Measurements from ENCODE around the gene TCF12.
A peak's percentile ranks its signal among the peaks of the same experiment; 100 is the strongest.

TCF12 gene

DNA sequence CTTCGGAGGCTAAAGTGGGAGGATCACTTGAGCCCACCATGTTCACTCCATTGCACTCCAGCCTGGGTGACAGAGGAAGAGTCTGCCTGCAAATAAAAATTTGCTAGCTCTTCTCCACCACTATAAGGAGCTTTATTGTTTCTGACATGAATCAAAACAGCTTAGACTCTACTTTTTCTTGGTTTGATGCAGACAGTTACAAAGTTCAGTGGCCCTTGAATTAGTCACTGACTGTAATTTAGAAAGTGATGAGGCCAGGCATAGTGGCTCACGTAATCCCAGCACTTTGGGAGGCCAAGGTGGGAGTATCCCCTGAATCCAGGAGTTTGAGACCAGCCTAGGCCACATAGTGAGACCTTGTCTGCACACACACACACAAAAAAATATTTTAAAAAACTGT lies 285.5 kb downstream of the TCF12 start:
- in situ Hi-C loops (cut with MboI; ENCODE audit: low pct_unique_long_range_greater_than_20kb, low sequenced_read_pairs) = no loop called here
- DNase-seq = no peak

DNA sequence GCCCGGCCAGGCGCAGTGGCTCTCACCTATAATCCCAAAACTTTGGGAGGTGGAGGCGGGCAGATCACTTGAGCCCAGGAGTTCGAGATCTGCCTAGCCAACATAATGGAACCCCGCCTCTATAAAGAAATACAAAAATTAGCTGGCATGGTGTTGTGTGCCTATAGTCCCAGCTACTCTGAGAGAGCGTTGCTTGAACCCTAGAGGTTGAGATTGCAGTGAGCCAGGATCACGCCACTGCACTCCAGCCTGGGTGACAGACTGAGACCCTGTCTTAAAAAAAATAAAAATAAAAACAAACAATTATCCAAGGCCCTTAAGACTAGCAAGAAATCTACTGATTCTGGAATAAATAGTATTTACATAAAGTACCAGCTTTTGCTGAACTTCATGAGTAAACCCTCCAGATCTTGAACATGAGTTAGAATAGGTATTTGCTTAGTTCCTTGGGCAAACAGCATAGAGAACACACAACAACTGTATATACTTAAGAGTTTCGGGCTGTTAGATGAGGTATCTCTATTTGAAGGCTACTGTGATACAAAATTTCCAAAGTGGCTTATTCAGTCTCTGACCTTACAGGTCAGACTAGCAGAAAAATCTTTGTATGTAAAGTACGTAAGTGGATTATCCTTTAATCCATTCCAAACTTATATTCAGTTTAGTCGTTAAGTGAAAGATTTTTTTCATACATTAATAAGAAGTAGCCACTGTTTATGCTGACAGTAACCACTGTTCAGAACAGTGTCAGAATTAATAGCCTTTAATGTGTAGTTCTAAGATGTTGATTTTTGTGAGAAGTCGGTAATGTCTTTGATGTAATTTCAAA lies 286.8 kb downstream of the TCF12 start:
- in situ Hi-C loops (cut with MboI; ENCODE audit: low pct_unique_long_range_greater_than_20kb, low sequenced_read_pairs) = no loop called here
- no peak for DNase-seq

DNA sequence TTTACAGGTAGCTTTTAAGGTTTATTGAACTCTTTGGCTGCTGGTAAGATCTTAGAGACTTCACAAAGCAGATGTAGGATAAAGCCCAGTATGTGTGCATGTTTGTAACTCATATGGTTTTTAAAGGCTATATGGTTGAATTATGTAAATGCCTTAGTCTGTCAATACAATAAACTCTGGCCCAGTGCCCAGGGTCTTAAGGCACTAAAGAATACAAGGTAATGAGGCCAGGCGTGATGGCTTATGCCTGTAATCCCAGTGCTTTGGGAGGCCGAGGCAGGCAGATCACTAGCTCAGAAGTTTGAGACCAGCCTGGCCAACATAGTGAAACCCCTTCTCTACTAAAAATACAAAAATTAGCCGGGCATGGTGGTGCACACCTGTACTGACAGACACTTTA lies 287.6 kb downstream of the TCF12 start:
- no peak for DNase-seq
- in situ Hi-C loops (cut with MboI; ENCODE audit: low pct_unique_long_range_greater_than_20kb, low sequenced_read_pairs) = no loop called here

DNA sequence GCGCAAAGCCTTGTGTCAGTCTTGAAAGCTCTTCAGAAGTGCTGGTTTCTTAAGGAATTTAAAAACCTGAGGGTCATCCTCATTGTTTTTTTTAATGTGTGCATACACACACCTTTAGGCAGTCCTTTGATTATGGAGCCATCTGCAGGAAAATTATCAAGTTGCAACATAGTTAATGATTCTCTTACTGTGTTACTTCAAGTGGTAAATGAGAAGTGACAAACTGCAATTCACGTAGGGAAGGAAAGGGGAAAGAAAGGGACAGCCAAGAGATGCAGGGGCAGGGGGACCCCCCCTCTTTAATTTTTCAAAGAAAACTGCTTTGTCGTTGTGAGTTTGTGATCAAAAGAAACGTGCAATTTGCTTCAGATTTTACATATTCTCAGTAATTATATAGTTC lies 295.4 kb downstream of the TCF12 start:
- in situ Hi-C loops (cut with MboI; ENCODE audit: low pct_unique_long_range_greater_than_20kb, low sequenced_read_pairs) = no loop called here
- DNase-seq = peak; percentile 53

DNA sequence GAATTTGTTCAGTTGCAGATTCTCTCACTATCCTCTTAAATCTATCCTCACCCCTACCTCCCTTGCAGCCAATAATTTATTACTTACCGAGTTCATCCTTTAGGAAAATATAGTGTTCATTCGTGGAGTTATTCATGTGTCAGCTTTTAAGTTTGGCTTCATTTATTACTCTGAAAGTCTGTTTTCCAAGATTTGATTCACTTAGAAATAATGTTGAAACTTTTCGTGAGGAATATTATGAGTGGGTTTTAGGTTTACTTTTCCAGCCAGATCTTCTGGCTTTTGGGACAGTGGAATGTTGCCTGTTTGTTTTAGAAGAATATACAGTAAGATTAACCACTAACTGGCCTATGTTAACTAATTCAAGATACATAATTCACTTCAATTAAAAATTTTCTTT lies 296.9 kb downstream of the TCF12 start:
- in situ Hi-C loops (cut with MboI; ENCODE audit: low pct_unique_long_range_greater_than_20kb, low sequenced_read_pairs) = no loop called here
- DNase-seq = no peak

DNA sequence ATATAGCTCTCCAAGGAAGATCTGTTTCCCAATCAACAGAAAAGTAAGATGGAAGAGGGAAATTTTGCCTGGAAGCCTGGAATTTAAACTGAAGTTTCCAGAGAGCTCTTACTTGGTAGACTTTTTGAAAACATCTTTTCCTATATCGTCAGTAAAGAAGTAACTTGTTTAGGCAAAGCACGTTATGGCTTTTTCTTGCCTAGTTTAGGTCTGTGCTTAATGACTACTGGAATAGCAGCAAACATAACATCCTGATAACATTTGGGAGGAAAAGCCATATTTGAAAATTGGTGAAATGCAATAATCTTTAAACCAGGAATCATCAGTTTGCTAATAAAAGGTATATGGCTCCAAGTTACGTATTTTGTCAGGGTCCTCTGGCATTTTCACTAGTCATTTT lies 297.4 kb downstream of the TCF12 start:
- DNase-seq = no peak
- in situ Hi-C loops (cut with MboI; ENCODE audit: low pct_unique_long_range_greater_than_20kb, low sequenced_read_pairs) = no loop called here

DNA sequence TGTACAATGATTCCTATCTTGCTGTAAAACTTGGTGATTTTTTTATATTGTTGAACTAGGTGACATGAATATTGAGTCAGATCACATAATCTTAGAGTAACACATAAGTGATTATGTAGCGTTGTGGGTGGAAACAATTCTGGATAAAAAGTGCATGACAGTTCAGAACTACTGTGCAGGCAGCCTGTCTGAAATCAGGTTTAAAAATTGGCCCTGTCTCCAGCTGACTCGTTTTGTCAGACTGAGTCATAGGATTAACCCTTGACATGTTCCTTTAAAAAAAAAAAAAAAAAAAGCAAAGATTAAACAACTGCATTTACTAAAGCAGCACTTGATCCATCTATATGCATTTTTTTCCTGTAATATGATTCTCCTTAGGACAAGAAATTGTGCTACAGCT lies 297.8 kb downstream of the TCF12 start:
- in situ Hi-C loops (cut with MboI; ENCODE audit: low pct_unique_long_range_greater_than_20kb, low sequenced_read_pairs) = no loop called here
- no peak for DNase-seq

DNA sequence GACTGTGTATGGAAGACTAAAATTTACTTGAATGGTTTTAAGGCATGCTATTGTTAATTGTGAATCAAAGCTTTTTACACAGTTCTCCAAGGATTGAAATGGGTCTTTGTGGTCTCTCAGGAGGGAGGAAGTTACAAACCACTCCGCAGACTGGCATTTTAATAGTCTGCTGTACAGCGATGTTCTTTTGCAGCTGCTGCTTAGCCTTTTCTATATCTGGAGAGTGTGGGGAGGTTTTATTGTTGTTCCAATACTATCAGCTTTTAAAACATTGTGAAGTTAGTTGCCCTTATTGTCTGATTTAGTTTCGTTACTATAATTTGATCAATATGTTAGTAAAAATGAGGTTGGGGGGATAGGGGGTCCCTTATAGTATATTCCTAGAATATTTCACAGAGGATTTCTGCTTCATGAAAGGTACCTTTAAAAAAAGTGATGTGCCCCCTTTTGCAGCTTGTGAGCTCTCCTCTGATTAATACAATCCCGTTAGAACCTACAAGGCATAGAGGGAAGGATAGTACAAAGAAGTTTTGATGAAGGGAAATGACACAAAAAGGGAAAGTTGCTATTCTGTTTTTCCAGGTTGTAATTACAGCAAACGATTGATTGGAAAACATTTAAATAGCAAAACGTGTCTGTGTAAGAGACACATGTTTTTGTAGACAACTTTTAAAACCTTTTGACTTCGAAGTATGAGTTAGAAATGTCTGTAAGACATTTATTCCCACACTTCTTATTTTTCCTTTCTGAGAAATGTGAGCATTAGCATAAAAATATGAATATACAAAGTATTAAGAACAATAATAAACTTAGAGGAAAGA lies 299.5 kb downstream of the TCF12 start:
- peak; percentile 49 for DNase-seq
- in situ Hi-C loops (cut with MboI; ENCODE audit: low pct_unique_long_range_greater_than_20kb, low sequenced_read_pairs) = no loop called here

DNA sequence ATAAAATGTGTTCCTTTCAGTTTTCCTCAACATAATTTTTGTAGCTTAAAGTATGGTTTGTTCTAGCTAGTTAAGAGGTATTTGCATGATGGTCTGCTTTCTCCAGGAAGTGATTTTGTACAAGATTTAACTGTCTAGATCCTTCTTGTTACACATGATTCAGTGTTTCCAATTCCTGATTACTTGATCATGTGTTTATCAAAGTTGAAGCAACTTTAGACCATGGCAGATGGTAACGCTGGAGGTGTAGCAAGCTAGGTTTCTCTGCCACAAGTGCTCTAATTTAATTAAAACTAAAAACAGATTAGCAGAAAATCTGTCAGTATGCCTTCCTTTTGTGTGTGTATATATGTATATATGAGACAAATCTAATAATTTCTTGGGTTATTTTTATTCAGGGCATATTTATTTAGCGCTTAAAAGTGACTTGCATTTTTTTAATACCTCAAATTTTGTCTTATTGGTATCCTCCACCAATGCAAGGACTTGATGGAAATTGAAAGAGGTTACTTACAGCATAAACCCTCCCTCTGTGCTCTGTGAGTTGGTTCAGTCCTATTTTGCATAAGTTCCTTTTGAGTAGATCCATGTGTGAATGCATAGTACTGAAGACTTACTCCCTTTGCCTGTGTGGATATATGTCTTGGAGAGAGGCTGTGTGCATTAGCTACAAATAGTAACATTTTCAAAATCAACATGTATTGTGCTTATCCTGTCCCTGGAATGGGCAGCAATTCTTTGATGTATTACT lies 300.6 kb downstream of the TCF12 start:
- in situ Hi-C loops (cut with MboI; ENCODE audit: low pct_unique_long_range_greater_than_20kb, low sequenced_read_pairs) = no loop called here
- DNase-seq = peak; percentile 12

DNA sequence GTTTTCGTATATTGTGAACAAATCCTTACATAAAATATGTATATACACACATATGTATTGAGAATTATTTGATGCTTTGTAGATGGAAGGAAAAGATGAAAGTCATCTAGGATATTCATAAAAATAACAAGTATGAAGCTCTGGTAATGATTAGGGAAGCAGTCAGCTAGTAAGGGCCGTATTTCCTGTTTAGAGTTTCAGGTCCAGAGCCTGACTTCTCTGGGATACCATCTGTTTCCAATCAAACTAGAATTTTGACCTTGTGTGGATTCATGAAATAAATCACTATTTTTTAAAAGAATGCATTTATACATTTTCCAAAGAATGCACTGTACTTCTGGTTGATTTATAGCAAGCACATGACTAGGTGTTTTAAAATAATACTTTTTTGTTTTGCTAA lies 301.8 kb downstream of the TCF12 start:
- in situ Hi-C loops (cut with MboI; ENCODE audit: low pct_unique_long_range_greater_than_20kb, low sequenced_read_pairs) = no loop called here
- no peak for DNase-seq

DNA sequence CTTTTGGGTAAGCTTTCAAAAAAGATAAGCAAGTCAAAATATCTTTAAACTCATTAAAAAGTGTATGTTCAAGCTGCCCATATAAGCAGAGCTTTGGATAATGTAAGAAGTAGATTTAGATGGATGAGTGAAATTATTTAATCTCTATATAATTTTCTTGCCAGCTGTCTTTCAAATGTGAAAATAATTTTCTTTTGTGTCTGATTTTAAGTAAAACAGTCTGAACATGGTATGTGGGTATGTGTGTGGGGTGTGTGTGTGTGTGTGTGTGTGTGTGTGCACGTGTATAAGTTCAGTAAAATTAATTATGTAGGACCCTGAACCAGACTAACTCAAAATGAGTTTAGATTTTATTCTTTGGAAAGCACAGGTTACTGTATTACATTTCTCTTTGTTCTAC lies 302.7 kb downstream of the TCF12 start:
- in situ Hi-C loops (cut with MboI; ENCODE audit: low pct_unique_long_range_greater_than_20kb, low sequenced_read_pairs) = no loop called here
- no peak for DNase-seq

DNA sequence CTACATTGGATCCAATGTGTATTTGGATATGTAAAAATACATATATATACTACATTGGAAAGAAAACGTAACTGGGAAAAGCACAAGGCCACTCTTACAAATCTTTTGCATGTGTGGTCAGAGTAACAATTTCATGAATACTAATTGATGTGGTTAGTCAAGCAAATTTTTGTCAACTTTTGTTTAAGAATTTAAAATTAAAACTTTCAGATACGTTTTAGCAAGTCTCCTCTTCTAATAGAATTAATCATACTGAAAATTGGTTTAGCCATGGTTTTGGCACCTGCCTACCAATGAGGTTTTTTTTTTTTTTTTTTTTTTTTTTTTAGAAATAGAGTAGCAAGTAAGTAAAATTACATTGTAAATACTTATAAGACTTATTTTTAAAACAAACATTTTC lies 304.9 kb downstream of the TCF12 start:
- no peak for DNase-seq
- in situ Hi-C loops (cut with MboI; ENCODE audit: low pct_unique_long_range_greater_than_20kb, low sequenced_read_pairs) = no loop called here

DNA sequence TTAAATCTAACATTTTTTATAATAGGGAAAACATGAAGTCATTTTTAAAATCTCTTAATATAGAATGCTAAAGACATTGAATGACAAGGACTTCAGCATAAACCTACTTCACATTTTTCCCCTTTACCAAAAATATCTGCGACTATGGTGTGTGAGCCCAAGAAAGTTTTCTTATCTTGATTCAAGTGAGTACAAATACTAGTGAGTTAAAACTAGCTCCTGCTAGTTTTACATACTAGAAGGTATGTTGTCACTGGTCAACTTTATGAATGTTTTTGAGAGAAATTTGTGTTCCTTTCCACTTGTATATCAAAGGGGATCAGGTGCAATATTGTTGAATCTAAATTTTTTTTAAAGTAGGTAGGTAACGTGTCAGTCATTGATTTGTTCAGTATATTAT lies 305.4 kb downstream of the TCF12 start:
- in situ Hi-C loops (cut with MboI; ENCODE audit: low pct_unique_long_range_greater_than_20kb, low sequenced_read_pairs) = no loop called here

DNA sequence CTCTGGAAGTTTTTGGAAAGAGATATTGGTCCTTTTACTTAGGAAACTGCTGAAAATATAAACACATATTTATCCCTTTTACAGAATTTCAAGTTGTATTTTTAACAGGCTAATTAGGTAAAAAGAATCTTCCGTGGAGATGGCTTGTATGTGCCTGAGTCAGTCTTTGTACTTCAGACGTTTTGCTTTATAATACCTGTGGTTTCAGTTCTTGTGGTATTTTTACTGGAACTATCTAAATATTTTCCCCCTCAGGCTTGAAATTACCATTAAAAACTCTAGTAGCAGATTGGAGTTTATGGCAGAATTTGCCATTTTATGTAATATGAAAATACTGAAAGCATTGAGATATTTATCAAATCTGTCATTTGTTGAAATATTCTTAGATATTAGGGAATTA lies 306.2 kb downstream of the TCF12 start:
- in situ Hi-C loops (cut with MboI; ENCODE audit: low pct_unique_long_range_greater_than_20kb, low sequenced_read_pairs) = no loop called here
- DNase-seq = no peak

More for the DNA sequence above, 305.4 kb downstream of the TCF12 start:
- no peak for DNase-seq

DNA sequence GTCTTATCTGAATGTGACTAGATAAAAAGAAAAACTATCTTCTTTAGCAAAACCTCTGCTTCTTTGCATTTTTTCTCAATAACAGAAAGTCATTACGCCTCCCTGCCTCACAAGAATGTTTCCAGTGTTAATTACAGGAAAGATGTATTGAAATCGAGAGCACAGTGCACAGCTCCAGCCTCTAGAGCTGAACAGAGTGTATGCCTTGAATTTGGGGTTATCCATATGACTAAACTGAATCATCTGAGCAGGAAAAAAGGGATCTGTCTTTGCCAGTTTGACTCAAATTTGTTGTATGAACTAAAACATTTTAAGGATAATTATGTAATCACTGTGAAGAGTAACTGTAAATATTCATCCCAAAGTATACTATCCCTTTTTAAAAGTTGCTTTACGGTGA lies 308.7 kb downstream of the TCF12 start:
- in situ Hi-C loops (cut with MboI; ENCODE audit: low pct_unique_long_range_greater_than_20kb, low sequenced_read_pairs) = no loop called here
- DNase-seq = no peak

DNA sequence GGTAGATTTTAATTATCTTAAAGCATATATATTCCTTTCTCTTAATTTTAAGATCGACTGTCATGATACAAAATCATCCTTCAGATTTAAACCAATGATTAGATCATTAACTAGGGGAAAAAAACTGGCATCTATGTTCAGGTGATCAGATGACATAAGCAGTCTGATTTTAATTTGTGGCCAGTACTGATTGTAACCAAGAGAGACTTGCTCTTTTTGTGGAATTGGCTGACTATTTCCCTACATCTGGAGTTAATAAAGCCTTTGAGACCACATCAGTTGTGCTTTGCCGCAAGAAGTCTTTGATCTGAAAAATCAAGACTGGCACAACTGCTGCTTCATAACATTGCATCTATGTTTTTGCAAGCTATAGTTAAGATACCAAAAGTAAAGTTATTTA lies 309.5 kb downstream of the TCF12 start:
- DNase-seq = no peak
- in situ Hi-C loops (cut with MboI; ENCODE audit: low pct_unique_long_range_greater_than_20kb, low sequenced_read_pairs) = no loop called here

DNA sequence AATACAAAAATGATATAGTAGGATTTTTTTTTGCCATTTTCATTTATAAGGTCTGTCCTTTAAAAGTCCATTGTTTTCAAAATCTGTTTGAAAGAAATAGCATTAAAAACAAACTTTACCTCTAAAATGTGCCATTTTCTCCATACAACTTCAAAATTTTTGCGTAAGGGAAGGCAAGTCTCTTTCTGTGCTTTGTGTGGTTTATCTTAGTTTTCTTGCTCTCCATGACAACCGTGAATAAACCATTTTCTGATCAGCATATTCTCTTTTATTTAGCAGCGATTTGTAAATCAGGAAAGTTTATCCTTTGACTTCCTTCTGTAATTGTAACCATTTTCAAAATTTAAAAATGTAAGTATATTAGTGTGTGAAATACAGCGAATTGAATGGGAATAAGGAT lies 310.0 kb downstream of the TCF12 start:
- no peak for DNase-seq
- in situ Hi-C loops (cut with MboI; ENCODE audit: low pct_unique_long_range_greater_than_20kb, low sequenced_read_pairs) = no loop called here

DNA sequence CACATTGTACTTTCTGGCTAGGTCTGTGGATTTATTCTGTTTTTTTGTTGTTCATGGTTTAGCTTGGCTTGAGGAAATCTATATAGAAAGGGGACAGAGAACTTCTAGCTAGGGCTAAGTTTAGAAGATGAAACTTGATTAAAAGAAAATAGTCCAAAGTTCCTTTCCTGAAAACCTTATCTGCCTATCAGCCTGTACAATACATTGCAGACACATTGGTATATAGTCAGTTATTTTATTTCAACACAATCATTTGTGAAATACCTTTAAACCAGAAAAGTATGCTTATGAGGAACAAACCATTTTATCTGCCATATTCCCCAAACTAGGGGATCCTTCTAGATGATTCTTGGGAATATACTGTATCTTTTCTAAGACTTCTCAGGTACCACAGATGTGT lies 310.6 kb downstream of the TCF12 start:
- in situ Hi-C loops (cut with MboI; ENCODE audit: low pct_unique_long_range_greater_than_20kb, low sequenced_read_pairs) = no loop called here
- no peak for DNase-seq

DNA sequence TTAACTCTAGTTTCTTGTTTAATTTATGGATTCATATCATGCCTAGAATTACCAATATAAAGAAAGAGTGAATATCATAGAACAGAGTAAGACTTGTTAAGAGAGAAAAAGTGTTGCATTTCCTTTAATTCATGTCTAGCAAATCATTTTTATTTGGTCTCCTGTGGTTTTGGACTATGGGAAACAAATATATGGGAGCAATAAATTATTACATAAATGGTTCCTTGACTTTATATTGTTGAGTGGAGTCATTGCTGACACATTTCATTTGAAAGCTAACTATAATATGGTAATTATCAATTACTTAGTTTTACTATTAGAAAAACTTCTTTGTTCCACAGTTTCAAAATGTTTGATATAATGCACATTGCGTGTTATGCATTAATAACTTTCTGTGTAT lies 313.1 kb downstream of the TCF12 start:
- in situ Hi-C loops (cut with MboI; ENCODE audit: low pct_unique_long_range_greater_than_20kb, low sequenced_read_pairs) = no loop called here
- no peak for DNase-seq

DNA sequence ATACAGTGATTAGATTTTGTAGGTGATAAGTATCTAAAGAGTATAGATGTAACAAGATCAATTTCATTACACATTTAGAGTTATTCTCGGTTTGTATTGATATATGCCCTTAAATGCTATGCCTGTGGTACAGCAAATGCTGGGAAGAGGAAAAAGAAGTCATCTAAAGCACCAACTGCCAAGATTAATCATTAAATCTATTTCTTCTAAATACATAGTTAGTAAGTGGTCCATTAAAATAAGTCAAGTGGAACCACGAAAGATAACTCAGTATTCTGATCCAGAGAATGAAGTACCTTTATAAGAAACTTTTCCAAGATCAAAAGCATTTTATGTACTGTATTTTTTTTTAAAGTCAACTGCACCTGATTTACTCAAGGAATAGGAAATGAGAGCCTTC lies 315.7 kb downstream of the TCF12 start:
- in situ Hi-C loops (cut with MboI; ENCODE audit: low pct_unique_long_range_greater_than_20kb, low sequenced_read_pairs) = no loop called here
- no peak for DNase-seq
